Left renal pelvis (tissue), 4 donors: ENCODE data around the gene ATP5PF. TPM values are rescaled to one million over a fixed set of nuclear protein-coding genes. Genes with fewer than 3 reads are reported as not detected.
"Not testable (repeated sequence)": the region's sequence is repeated elsewhere in the genome, so short reads cannot be mapped to it uniquely, and the experiment has no call there.

ENCODE experiments used
- DNase-seq, 4 donors: peaks; one replicate each; pipeline ENCODE4 v3.0.0-alpha.2; 2013; ENCODE audit warnings: low read depth in 4 of 4, low spot score in 3 of 4
- polyA plus RNA-seq, 4 donors: library from polyadenylated mRNA; unstranded; fragments of 120-200 nt; gene quantifications; one replicate each; pipeline ENCODE4 v1.2.1, GENCODE V29; 2013; ENCODE audit not compliant: insufficient read length in 4 of 4

ATP5PF gene, protein sequence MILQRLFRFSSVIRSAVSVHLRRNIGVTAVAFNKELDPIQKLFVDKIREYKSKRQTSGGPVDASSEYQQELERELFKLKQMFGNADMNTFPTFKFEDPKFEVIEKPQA
- polyA plus RNA-seq, result 100 to 1,000 TPM; 157 to 272 (median 233) TPM

DNA sequence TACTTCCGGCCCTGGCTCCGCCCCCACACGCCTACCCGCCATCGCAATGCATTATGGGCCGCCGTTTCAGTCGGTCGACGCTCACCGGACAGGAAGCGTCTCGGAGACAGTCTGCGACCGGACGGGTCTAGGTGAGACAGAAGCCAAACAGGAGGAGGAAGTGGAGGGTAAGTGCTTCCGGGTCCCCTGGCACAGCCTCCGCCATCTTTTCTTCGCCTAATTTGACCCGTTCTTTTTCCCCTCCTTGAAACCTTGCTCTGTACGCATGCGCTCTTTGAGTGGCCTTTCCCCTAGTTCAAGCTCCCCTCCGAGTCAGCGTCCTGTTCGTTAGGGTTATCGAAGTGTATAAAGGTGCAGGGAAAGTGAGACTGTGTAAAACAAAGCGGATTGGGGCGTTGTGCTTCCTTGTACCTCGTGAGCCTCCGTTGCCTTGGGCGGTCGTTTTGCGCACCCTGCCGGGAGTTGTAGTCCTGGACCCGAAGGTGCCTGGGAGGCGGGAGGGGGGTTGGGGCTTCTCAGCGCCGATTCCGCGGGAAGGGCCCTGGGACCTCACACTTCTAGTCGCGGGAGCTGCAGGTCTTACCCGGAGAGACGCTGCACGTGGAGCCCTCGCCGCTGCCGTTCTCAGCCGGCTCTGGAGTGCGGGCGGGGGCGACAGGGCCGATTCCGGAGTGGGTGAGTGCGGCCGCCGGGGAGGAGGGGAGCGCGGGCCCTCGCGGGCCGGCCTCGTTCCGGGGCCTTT lies at the start of gene ATP5PF, which contains the start of gene GABPA:
Gene ATP5PF (minus strand): TSS at position 1 of the 742 bp plus-strand sequence. CDS start 5,110 bp downstream, outside the sequence.
Gene GABPA (plus strand): TSS at position 69 of the 742 bp plus-strand sequence. CDS start 6,627 bp downstream, outside the sequence.
- DNase-seq, result peak; percentile 95 to 98 (median 96)

DNA sequence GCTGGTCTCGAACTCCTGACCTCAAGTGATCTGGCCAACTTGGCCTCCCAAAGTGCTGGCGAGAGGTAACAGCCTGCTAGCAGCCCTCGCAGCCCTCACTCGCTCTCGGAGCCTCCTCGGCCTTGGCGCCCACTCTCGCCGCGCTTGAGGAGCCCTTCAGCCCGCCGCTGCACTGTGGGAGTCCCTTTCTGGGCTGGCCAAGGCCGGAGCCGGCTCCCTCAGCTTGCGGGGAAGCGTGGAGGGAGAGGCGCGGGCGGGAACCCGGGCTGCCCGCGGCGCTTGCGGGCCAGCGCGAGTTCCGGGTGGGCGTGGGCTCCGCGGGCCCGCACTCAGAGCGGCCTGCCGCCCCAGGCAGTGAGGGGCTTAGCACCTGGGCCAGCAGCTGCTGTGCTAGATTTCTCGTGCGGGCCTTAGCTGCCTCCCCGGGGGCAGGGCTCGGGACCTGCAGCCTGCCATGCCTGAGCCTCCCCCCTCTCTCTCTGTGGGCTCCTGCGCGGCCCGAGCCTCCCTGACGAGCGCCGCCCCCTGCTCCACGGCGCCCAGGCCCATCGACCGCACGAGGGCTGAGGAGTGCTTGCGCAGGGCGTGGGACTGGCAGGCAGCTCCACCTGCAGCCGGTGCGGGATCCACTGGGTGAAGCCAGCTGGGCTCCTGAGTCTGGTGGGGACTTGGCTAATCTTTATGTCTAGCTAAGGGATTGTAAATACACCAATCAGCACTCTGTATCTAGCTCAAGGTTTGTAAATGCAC lies 43.6 kb upstream of the ATP5PF start:
- DNase-seq, result not testable (repeated sequence)

DNA sequence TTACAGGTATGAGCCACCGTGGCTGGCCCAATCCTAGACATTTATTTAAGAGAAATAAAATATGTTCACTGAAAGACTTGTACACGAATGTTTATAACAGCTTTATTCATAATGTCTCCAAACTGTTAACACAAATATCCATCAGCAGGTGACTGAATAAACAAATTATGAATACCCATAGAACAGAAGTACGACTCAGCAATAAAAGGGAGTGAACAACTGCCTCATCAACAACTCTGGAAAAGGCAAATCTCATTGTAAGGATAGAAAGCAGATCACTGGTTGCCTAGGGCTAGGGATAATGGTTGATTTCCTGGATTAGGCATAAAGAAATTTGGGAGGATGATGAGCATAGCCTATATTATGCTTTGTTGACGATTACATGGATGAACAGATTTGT lies 41.7 kb upstream of the ATP5PF start:
- no peak for DNase-seq

DNA sequence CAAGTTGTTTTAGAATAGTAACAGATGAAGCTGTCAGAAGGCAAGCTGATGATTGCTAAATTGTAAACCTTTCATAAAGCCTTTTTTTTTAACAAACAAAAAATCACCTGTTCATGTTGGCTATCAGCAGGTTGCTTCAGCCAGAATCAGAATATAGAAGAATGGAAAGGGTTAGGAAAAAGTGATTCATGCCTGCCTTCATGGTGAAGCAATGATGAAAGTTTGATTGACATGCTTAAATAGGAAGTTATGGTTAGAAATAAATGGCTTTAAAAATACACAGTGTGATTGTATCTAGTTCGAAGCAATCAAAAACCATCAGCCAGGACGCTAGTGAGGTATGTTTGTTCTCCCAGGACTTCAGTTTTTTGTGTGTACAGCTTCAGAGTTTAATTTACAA lies 38.0 kb upstream of the ATP5PF start:
- no peak for DNase-seq

DNA sequence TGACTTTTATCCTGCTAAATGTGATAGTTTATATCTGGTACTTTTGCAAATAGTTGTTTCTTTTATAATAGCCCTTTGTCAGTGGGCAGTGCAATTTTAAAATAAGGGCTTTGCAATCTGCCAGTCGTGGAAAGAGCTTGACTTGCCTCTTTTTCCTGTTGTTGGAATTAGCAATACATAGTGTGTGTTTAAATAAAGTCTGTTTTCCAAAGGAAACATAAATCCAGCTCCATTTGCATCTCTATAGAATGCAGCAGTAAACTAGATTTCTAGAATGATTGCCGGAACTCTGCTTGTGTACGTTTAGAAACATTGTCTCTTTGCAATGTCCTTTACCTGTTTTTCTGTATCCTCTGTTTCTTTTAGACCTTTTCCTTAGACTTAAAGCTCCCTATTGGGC lies 33.2 kb upstream of the ATP5PF start:
- no peak for DNase-seq

DNA sequence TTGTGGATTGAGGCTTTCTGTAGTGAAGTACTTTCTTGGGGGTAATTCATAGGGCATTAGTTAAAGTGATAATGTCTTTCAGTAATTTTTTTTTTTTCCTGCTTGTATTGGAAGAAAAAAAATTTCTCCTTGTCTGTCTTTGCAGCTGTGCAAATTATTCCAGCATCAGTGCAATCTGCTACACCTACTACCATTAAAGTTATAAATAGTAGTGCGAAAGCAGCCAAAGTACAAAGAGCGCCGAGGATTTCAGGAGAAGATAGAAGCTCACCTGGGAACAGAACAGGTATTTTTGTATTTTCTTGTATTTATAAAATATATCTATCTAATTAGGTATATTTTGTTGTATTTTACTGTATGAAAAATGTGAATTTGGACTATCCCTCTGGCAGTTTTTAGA lies 29.4 kb upstream of the ATP5PF start:
- no peak for DNase-seq

DNA sequence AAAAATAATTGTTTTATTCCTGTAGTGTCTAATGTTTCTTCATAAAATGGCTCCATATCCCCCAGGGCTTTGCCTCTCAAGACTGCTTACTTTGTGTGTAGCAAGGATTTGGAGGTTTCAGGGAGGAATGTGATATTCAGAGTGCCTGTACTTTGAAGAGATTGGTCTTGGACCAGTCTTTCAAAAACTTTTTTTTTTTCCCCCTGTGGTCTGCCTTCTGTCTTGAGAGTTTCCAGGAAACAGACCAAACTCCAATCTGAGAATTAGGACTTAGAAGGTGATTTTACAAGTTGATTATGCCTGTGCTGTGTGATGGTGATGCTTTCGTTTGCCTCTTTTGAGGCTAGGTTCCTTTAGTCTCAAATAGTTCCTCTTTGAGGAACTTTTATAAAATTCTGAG lies 26.0 kb upstream of the ATP5PF start:
- DNase-seq, result no peak

DNA sequence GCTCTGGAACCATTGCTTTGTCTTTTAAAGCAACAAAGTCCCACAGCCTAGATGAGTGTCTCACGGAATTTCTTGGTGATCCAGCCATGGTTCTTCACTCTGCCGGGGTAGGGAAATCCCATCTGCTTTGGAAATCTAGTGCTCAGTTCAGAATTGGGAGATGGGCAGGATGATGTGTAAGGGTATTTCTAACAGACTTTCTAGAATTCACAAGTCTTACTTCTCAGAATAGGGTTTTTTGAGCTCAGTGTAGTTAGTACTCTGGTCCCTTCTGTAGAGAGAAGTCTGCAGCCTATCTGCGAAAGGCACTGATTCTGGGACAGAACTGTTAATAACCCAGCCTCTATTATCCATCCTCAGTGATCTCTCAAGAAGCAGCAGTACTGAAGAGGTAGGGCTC lies 25.4 kb upstream of the ATP5PF start:
- no peak for DNase-seq

DNA sequence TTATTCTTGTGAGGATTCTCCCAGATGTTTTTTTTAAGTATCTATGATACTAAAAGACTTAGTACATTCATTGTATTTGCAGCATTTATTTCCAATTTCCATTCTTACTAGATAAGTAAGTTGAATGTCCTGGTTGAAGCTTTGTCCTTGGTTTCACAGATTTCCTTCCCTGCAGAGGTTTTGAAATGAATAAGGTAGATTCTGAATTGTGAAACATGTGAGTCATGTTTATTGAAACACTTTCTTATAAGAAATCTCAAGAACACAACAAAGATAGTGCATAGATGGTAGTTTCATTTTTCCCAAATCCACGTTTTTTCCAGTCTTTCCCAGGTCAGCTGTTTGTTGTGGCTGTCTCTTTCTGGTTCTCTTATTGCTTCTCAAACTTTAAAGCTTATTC lies 24.9 kb upstream of the ATP5PF start:
- no peak for DNase-seq

DNA sequence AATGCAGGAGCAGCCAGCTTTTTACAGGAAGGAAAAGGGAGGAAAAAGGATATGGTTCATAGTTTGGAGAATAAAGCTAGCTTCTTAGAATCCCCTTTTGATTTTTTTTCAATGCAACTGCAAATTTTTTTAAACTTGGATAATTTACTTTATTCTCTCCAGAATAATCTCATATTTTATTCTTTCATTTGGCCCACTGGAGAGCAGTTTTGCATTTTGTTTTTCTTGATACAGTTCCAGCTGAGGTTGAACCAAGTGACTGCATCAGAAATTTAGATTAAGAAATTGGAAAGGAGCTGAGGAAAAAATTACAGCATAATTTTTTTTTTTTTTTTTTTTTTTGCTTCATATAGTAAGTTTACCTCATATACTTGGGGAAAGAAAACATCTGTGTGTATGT lies 22.8 kb upstream of the ATP5PF start:
- DNase-seq, result no peak

DNA sequence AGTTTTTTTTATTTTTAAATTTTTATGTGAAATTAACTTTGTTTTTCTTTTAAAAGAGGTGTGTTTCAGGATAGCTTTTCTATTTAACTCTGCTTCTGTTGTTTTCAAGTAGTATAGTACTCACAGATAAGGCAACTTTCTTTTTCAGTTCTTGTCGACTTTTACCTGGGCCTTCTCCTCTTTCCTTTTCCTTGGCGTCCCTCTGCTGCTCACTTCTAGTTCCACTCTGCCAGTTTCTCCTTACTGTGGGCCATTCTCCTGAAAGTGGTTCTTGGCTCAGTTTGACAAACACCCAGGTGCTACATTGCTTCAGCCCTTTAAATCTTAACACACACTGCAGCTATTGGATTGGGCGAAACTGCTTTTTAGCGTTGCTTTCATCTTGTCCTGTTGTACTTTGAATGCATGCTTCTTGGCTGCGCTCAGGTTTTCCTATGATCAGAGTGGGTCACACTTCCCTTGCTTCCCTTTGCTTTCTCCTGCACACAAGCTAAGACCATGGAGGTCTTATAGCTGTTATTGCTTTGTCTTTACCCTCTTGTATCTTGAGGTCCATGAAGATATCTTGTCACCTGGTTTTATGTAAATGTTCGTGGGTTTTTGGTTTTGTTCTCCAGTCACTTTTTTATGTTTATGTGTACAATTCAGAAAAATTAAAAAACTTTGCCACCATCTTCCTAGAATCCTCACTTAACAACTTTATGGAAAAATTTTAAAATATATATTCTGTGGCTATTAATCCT lies 21.7 kb upstream of the ATP5PF start:
- DNase-seq, result no peak

DNA sequence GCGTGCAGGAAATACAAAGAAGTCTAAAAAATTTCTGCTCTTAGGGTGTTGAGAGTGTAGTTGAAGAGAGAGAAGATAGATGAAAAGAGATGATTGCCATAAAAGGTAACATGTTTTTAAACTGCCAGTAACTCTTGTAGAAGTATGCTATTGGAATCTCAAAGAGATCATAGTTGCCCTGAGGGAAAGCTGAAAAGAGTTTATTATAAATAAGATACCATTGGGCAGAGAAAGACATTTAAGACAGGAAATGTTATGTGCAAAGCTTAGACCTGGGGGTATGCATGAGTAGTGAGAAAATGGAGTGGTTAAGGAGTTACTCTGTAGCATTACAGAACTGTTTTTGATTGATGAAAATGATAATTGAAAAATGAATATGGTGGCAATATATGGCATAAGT lies 17.7 kb upstream of the ATP5PF start:
- DNase-seq, result no peak

DNA sequence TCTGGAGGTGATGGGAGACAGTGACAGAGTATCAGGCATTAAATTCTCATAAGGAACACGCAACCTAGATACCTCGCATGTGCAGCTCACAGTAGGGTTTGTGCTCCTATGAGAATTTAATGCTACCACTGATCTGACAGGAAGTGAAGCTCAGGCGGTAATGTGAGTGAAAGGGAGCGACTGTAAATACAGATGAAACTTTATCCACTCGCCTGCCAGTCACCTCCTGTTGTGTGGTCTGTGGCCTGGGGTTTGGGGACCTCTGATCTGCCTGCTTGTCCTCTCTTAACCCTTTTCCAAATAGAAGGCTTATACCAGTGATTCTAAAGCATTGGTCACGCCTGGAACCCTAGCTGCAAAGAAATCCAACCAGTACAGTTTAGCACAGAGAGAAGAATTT lies 15.4 kb upstream of the ATP5PF start:
- no peak for DNase-seq

DNA sequence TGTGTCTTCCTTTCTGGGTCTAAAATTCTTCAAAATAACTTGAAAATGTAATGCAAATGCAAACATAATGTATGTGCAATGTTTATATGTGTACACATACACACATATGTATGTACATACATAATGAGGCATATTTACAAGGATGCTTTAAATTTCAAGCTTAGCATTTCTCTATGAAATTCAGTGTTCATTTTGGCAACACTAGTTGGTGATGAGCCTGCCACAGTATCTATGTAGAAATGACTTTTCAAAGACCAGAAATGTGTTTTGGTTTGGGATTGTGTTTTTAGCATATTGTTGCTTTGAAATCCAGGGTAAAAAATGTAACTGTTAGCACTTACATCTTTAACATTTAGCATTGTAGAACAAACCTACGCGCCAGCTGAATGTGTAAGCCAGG lies 10.2 kb upstream of the ATP5PF start:
- DNase-seq, result no peak

DNA sequence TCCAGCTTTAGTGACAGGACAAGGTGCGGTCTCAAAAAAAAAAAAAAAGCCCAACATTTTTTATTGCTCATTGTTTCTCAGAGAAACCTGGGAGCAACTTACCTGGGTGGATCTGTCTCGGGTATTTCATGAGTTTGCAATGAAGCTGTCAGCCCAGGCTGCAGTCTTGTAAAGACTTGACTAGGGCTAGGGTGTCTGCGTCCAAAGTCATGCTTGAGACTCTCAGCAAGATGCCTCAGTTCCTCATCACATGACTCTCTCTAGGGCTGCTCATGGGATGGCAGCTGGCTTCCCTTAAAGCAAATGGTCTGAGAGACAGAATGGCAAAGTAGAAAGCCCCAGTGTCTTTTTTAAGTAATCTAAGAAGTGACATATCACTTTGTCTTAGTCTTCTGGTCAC lies 8.2 kb upstream of the ATP5PF start:
- no peak for DNase-seq

DNA sequence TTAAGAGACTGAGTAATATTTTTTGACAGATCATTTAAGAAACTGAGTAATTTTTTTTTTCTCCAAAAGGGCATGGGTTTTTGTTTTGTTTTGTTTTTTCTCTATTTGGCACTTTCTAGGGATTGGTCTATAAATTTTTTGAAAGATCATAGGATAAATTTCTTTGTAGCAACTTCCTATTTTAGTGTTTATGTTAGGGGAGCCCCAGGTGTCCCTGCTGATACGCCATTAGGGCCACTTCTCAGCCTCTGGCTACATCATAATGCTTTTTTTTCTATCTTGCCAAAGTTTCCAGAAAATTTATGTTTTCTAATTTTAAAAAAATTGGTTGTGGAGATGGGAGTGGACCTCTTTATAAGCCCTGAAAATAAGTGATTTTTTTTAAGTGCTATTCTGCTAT lies 2.7 kb upstream of the ATP5PF start:
- no peak for DNase-seq

DNA sequence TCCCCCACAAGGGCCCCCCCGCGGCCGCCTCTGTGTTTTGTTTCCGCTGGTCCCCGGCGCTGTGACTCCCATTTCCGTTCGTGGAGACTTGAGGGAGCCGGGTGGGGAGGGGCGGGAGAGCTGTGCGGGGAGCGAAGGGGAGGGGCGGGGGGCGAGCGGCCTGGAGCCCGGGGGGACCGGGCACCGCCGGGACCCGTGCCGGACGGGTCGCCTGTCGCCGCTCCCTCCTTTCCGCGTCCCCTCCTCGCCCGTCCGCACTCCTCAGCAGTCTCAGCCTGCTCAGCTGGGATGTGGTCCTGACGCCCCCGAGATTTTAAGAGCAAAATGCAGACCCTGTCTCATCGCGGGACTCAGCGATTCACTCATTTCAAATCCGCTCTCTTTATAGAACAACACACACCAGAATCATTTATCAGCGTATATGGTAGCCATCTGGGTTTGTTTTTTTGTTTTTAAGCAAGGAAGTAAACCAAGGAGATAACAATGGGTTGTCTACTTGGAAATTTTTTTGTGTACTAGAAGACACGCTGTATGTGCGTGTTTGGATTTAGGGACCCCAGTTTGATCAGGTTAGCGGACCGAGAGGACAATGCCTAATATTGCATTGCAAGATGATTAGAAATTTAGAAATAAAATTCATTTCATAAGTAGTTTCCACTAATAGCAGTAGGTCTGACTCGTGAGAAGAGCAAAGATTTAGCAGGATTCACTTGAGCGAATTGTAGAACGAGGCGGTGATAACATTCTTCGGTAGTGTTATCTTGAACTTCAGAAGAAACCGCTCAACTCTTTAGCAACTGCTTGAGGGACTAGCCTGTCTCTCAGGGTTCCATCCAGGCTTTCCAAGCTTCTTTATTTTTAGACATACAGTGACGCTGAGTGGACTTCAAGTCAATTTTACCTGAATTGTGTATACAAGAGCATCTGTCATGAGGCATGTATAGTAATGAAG lies 1.2 kb upstream of the ATP5PF start:
- peak; percentile 70 to 79 (median 74) for DNase-seq

DNA sequence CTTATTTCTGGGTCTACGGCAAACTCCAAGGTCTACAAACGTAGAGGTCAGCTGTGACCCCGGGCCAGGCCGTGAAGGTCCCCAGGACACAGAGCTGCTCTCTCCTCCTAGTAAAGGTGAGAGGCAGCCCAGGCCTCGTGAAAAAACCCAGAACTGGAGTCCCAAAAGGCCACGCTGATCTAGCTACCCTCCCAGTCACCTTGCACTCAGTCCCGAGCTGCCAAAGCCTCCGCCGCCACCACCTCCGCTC lies 125 bp downstream of the ATP5PF start:
- DNase-seq, result no peak

DNA sequence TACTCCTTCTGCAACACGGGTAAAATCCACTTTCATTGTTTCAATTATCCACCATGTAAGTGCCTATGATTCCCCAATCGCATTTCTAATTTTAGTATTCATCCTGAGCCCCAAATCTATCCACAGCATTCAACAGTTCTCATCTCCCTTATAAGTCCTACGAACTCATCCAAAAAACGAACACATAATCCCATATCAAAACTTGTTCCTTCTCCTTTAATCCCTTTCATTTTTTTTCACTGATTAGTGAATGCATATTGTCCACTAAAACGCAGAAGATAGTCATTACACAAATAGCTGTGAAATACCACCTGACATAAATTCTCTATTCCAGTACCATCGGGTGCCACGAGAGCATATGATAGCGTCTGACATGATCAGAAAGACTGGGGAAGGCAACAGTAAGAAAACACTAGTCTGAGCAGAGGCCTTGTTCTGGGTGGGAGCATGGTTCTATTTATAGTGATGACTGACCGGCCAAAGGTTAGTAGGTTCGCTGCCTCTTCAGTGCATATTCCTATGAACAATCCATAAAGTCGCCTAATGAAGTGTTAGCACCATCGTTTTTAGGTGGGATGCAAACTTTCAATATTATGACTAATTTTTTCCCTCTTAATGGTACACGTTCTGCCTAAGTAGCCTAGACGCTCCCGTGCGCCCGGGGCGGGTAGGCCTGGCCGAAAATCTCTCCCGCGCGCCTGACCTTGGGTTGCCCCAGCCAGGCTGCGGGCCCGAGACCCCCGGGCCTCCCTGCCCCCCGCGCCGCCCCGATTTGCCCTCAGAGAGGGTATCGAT lies 648 bp downstream of the ATP5PF start:
- peak in 2 of 4 donors; percentile 2 to 7 for DNase-seq
